RWPE1 (cell line): ENCODE measurements around the gene DPH6.
A peak's percentile ranks its signal among the peaks of the same experiment; 100 is the strongest.

Experiments
- CTCF ChIA-PET: fragments of 350-600 bp; sonication (Branson Sonifier 250); formaldehyde crosslinking; extraction: SDS; loops from one replicate; lab custom pipeline; 2021; lab: Yijun Ruan, JAX
- POLR2A ChIA-PET: fragments of 400-600 bp; formaldehyde crosslinking; extraction: SDS; loops from one replicate; lab custom pipeline; 2020; ENCODE audit warnings: antibody characterized with exemption; ENCODE audit not compliant: low non-redundant PET; lab: Yijun Ruan, JAX
- DNase-seq: peaks from one replicate; pipeline ENCODE4 v3.0.0; 2012; ENCODE audit warnings: low spot score
- H3K27ac ChIP-seq: fragments of 450-650 bp; 2 replicates; pipeline ENCODE4 v1.5.1; 2017
- CTCF ChIP-seq: fragments of 450-650 bp; conservative IDR thresholded peaks from 2 replicates; pipeline ENCODE4 v1.5.1; 2017; ENCODE audit warnings: low read depth, mild to moderate bottlenecking

Gene DPH6

GRCh38 chr15:35486296-35486695 lies 59.7 kb downstream of the DPH6 start:
- ChIA-PET CTCF (no interaction called here), POLR2A (no interaction called here)
- no peak overlapping the region for H3K27ac ChIP-seq
- no peak for DNase-seq
- no peak for TF ChIP-seq CTCF

GRCh38 chr15:35485411-35485810 lies 60.6 kb downstream of the DPH6 start:
- DNase-seq = no peak
- no peak for TF ChIP-seq CTCF
- POLR2A ChIA-PET = no interaction called here
- CTCF ChIA-PET = no interaction called here
- no peak overlapping the region for H3K27ac ChIP-seq

GRCh38 chr15:35484231-35484945 lies 61.6 kb downstream of the DPH6 start:
- H3K27ac ChIP-seq = no peak overlapping the region
- POLR2A ChIA-PET = no interaction called here
- DNase-seq = no peak
- CTCF ChIA-PET = interaction anchor here (1.0 kb wide), 1 partner anchor 40 kb away, joined by 3 read pairs; no protein-coding TSS in a partner anchor
- no peak for TF ChIP-seq CTCF

- DNase-seq = peak; percentile 87
- no peak overlapping the region for H3K27ac ChIP-seq
- CTCF ChIA-PET = interaction anchor here (0.6 kb wide), 1 partner anchor 1310 kb away, joined by 3 read pairs; no protein-coding TSS in a partner anchor
- POLR2A ChIA-PET = no interaction called here
- TF ChIP-seq CTCF = no peak
These were observed 64.0 kb downstream of the DPH6 start for GRCh38 chr15:35481992-35482391.

GRCh38 chr15:35481064-35481463 lies 64.9 kb downstream of the DPH6 start:
- no peak for TF ChIP-seq CTCF
- DNase-seq = no peak
- ChIA-PET CTCF (no interaction called here), POLR2A (no interaction called here)
- no peak overlapping the region for H3K27ac ChIP-seq

GRCh38 chr15:35479423-35479822 lies 66.5 kb downstream of the DPH6 start:
- DNase-seq = no peak
- H3K27ac ChIP-seq = no peak overlapping the region
- ChIA-PET CTCF (no interaction called here), POLR2A (interaction anchor here (0.6 kb wide), 1 partner anchor 36 kb away, joined by 4 read pairs; no protein-coding TSS in a partner anchor)
- no peak for TF ChIP-seq CTCF
